DMS153 treated with DMSO at 0.1 percent for 48 hours (cell line): Measurements from ENCODE around the gene LRRIQ1.

Experiments used
- DNase-seq: peaks from one replicate; lab custom pipeline; 2025; ENCODE audit not compliant: unreplicated experiment; lab: John Stamatoyannopoulos, UW

LRRIQ1 gene

GRCh38 chr12:85280165-85280983 is 244.2 kb downstream of the LRRIQ1 start, which contains the start of gene ALX1:
TSS of gene ALX1 (plus strand) at chr12:85280220. CDS start at chr12:85280262, 42 bp downstream.
- DNase-seq, result peak; percentile 73

DNA sequence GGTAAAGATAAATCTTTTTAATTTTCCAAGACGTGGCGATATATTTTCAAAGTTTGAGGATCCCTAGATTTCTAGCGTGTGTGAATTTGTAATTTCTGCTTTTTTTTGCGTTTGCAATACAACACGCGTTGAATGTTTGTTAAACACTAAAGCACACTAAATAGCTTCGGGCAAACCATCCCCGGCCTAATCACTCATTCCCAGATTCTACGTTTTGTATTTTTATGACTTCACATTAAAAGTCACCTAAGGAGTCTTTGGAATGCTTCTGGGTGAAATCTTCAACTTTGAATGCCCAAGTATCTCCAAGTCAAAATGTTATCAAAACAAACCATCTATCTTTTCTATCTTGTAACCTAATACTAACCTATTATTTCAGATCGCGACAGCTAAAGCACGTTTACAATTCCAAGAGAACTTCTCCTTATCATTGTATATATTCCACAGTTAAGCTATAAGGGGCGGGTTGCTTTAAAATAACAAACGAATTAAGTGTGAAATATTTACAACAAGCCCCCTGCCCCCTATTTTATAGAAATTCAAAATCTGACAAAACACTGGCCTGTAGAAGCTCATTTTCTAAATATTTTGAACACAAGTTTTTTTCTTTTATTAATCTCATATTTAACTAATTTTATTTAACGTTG is 245.0 kb downstream of the LRRIQ1 start:
- peak; percentile 34 for DNase-seq

- no peak for DNase-seq
Measured at GRCh38 chr12:85281636-85282312, 245.6 kb downstream of the LRRIQ1 start.

DNA sequence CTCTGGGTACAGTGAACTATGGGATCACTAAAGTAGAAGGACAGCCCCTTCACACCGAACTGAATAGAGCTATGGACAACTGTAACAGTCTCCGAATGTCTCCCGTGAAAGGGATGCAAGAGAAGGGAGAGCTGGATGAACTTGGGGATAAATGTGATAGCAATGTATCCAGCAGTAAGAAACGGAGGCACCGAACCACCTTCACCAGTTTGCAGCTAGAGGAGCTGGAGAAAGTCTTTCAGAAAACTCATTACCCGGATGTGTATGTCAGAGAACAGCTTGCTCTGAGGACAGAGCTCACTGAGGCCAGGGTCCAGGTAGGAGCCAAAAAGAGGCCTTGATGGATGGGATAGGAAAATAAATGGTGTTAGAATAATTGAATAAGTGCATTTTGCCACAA is 247.4 kb downstream of the LRRIQ1 start:
- DNase-seq, result no peak
